Neural progenitor cell (in vitro differentiated cells): Measurements from ENCODE around the gene ABHD14A. TPM values are rescaled to one million over a fixed set of nuclear protein-coding genes. Genes with fewer than 3 reads are reported as not detected.
A peak's percentile ranks its signal among the peaks of the same experiment; 100 is the strongest.

Source experiments
- DNase-seq: peaks from one replicate; pipeline ENCODE4 v3.0.0-alpha.2; 2016; ENCODE audit warnings: low spot score
- H2AFZ ChIP-seq: fragments of 200-600 bp; sonication (generic); replicated peaks from 2 replicates; pipeline ENCODE4 v1.6.1; 2016; ENCODE audit warnings: antibody characterized with exemption
- H3F3A ChIP-seq: fragments of 200-600 bp; sonication (generic); 2 replicates; pipeline ENCODE4 v1.6.1; 2016; ENCODE audit warnings: antibody characterized with exemption, low read depth
- H3K27ac ChIP-seq: fragments of 200-600 bp; sonication (generic); 2 replicates; pipeline ENCODE4 v1.5.1; 2016; ENCODE audit warnings: mild to moderate bottlenecking
- H3K27me3 ChIP-seq: fragments of 200-600 bp; sonication (generic); 2 replicates; pipeline ENCODE4 v1.6.1; 2016; ENCODE audit warnings: mild to moderate bottlenecking, moderate library complexity
- H3K36me3 ChIP-seq: fragments of 200-600 bp; sonication (generic); 2 replicates; pipeline ENCODE4 v1.5.1; 2016
- H3K4me1 ChIP-seq: fragments of 200-600 bp; sonication (generic); 2 replicates; pipeline ENCODE4 v1.6.1; 2016; ENCODE audit warnings: mixed run types
- H3K4me2 ChIP-seq: fragments of 200-600 bp; sonication (generic); 2 replicates; pipeline ENCODE4 v1.6.1; 2016
- H3K4me3 ChIP-seq: fragments of 200-600 bp; sonication (generic); 2 replicates; pipeline ENCODE4 v1.5.1; 2016
- H3K79me2 ChIP-seq: fragments of 200-600 bp; sonication (generic); 2 replicates; pipeline ENCODE4 v1.6.1; 2016; ENCODE audit warnings: low read depth
- H3K9ac ChIP-seq: fragments of 200-600 bp; sonication (generic); 2 replicates; pipeline ENCODE4 v1.6.1; 2016
- H3K9me3 ChIP-seq: fragments of 200-600 bp; sonication (generic); 2 replicates; pipeline ENCODE4 v1.5.1; 2016; ENCODE audit warnings: low read depth
- H4K20me1 ChIP-seq: fragments of 200-600 bp; sonication (generic); 2 replicates; pipeline ENCODE4 v1.6.1; 2016; ENCODE audit warnings: low read depth
- H3K27ac Mint-ChIP-seq: 3 replicates; pipeline ENCODE4 v1.8.0; 2021; ENCODE audit warnings: mixed read lengths
- H3K27me3 Mint-ChIP-seq: 2 replicates; pipeline ENCODE4 v1.8.0; 2022; ENCODE audit warnings: low read depth, mild to moderate bottlenecking, inconsistent platforms, moderate library complexity, mixed read lengths; ENCODE audit not compliant: insufficient read depth
- H3K36me3 Mint-ChIP-seq: 3 replicates; pipeline ENCODE4 v1.8.0; 2021; ENCODE audit warnings: mixed read lengths
- H3K4me1 Mint-ChIP-seq: 3 replicates; pipeline ENCODE4 v1.8.0; 2021; ENCODE audit warnings: mixed read lengths
- H3K4me3 Mint-ChIP-seq: 3 replicates; pipeline ENCODE4 v1.8.0; 2021; ENCODE audit warnings: mild to moderate bottlenecking, moderate library complexity, mixed read lengths
- H3K9me3 Mint-ChIP-seq: 3 replicates; pipeline ENCODE4 v1.8.0; 2020; ENCODE audit warnings: mixed read lengths
- CTCF ChIP-seq: fragments of 200-600 bp; sonication (generic); IDR thresholded peaks from 2 replicates; pipeline ENCODE4 v1.5.1; 2017; ENCODE audit warnings: antibody characterized with exemption, mild to moderate bottlenecking
- EZH2 ChIP-seq: fragments of 200-600 bp; sonication (generic); IDR thresholded peaks from 2 replicates; pipeline ENCODE4 v1.6.1; 2017; ENCODE audit warnings: antibody characterized with exemption, mild to moderate bottlenecking, moderate library complexity
- EZH2phosphoT487 ChIP-seq: fragments of 200-600 bp; sonication (generic); IDR thresholded peaks from 2 replicates; pipeline ENCODE4 v1.6.1; 2017; ENCODE audit warnings: antibody characterized with exemption
- total RNA-seq: library from RNA; depleted of rRNA; stranded (reverse); fragments of >200 nt; gene quantifications from 2 replicates; pipeline ENCODE4 v1.2.3, GENCODE V29; 2015; ENCODE audit warnings: low replicate concordance

ABHD14A gene
- total RNA-seq, 1 donor from 2014 or later: 4.0 TPM

- Histone ChIP-seq H3F3A (no peaks in the 10 kb centered on the region), H3K9ac (no peak overlapping the region), H3K9me3 (no peaks in the 10 kb centered on the region), H3K4me3 (no peak overlapping the region), H3K36me3 (no peaks in the 10 kb centered on the region), H4K20me1 (peaks cover 16% of the 10 kb centered on the region), H3K4me2 (no peak overlapping the region), H3K4me1 (peaks cover 12% of the 10 kb centered on the region), H3K27ac (no peak overlapping the region), H2AFZ (no peak overlapping the region), H3K27me3 (peaks cover 7% of the 10 kb centered on the region), H3K79me2 (peaks cover 25% of the 10 kb centered on the region)
- H3K9me3 Mint-ChIP-seq: no peaks in the 10 kb centered on the region
- peaks cover 6% of the 10 kb centered on the region for H3K36me3 Mint-ChIP-seq
- no peak for TF ChIP-seq EZH2
- TF ChIP-seq EZH2phosphoT487: no peak
- no peak for TF ChIP-seq CTCF
- H3K4me3 Mint-ChIP-seq: peak overlapping the region; percentile 8
- H3K27me3 Mint-ChIP-seq: peaks cover 9% of the 10 kb centered on the region
- peak overlapping the region; percentile 82 for H3K27ac Mint-ChIP-seq
- H3K4me1 Mint-ChIP-seq: peaks cover 13% of the 10 kb centered on the region
- no peak for DNase-seq
Measured at GRCh38 chr3:51938780-51939425, 36.0 kb upstream of the ABHD14A start.

GRCh38 chr3:51940648-51941462, 34.0 kb upstream of the ABHD14A start:
- Histone ChIP-seq H3K27me3 (peaks cover 7% of the 10 kb centered on the region), H3K79me2 (peaks cover 25% of the 10 kb centered on the region), H2AFZ (no peak overlapping the region), H3K27ac (no peak overlapping the region), H3K4me3 (peak overlapping the region; percentile 70), H4K20me1 (peaks cover 13% of the 10 kb centered on the region), H3K9ac (peak overlapping the region; percentile 38), H3K9me3 (no peaks in the 10 kb centered on the region), H3K4me2 (peak overlapping the region; percentile 95), H3K36me3 (no peaks in the 10 kb centered on the region), H3K4me1 (peaks cover 12% of the 10 kb centered on the region), H3F3A (no peaks in the 10 kb centered on the region)
- H3K9me3 Mint-ChIP-seq: no peaks in the 10 kb centered on the region
- TF ChIP-seq CTCF: no peak
- TF ChIP-seq EZH2phosphoT487: no peak
- no peak for TF ChIP-seq EZH2
- H3K36me3 Mint-ChIP-seq: no peaks in the 10 kb centered on the region
- DNase-seq: no peak
- H3K27me3 Mint-ChIP-seq: peaks cover 9% of the 10 kb centered on the region
- H3K4me1 Mint-ChIP-seq: peaks cover 13% of the 10 kb centered on the region
- H3K4me3 Mint-ChIP-seq: peak overlapping the region; percentile 92
- no peak overlapping the region for H3K27ac Mint-ChIP-seq

GRCh38 chr3:51941463-51941797, 33.4 kb upstream of the ABHD14A start:
- no peak overlapping the region for H3K27ac Mint-ChIP-seq
- Histone ChIP-seq H3K9ac (peak overlapping the region; percentile 38), H4K20me1 (peaks cover 13% of the 10 kb centered on the region), H3K27ac (no peak overlapping the region), H2AFZ (no peak overlapping the region), H3K36me3 (no peaks in the 10 kb centered on the region), H3K4me3 (peak overlapping the region; percentile 70), H3K4me1 (peaks cover 12% of the 10 kb centered on the region), H3K79me2 (peaks cover 25% of the 10 kb centered on the region), H3F3A (no peaks in the 10 kb centered on the region), H3K4me2 (peak overlapping the region; percentile 95), H3K27me3 (peaks cover 7% of the 10 kb centered on the region), H3K9me3 (no peaks in the 10 kb centered on the region)
- H3K36me3 Mint-ChIP-seq: no peaks in the 10 kb centered on the region
- TF ChIP-seq EZH2: no peak
- no peak for TF ChIP-seq CTCF
- TF ChIP-seq EZH2phosphoT487: no peak
- H3K4me1 Mint-ChIP-seq: peaks cover 13% of the 10 kb centered on the region
- no peaks in the 10 kb centered on the region for H3K9me3 Mint-ChIP-seq
- H3K4me3 Mint-ChIP-seq: peak overlapping the region; percentile 92
- H3K27me3 Mint-ChIP-seq: peaks cover 9% of the 10 kb centered on the region
- no peak for DNase-seq
